Measurements from ENCODE around the gene MLLT1.

DNA sequence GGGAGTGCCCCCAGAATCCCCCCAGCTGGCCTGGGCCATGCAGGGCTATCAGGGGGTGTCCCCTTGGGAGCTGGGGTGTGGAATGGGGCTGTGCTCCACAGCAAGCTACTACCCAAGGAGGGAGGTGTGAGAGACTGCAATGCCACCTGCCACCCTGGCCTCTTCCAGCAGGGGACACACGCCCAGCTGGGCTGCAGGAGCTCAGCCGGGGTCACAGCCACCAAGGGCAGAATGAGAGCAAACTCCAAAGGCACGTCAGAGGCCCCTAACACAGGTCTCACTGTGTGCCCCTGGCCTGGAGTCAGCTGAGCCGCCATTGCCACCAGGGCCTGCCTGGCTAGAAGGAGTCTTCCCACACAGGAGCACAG, 55.5 kb downstream of the MLLT1 start:
- TF ChIP-seq, protein P1, sequence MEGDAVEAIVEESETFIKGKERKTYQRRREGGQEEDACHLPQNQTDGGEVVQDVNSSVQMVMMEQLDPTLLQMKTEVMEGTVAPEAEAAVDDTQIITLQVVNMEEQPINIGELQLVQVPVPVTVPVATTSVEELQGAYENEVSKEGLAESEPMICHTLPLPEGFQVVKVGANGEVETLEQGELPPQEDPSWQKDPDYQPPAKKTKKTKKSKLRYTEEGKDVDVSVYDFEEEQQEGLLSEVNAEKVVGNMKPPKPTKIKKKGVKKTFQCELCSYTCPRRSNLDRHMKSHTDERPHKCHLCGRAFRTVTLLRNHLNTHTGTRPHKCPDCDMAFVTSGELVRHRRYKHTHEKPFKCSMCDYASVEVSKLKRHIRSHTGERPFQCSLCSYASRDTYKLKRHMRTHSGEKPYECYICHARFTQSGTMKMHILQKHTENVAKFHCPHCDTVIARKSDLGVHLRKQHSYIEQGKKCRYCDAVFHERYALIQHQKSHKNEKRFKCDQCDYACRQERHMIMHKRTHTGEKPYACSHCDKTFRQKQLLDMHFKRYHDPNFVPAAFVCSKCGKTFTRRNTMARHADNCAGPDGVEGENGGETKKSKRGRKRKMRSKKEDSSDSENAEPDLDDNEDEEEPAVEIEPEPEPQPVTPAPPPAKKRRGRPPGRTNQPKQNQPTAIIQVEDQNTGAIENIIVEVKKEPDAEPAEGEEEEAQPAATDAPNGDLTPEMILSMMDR (IDR thresholded peaks at IDR 0.05), result no peak
- TF ChIP-seq POLR2A (IDR thresholded peaks at IDR 0.05) (no peak), EP300 (IDR thresholded peaks at IDR 0.05) (no peak)

Measured in ovary (tissue), 3 donors.